GM12875 (cell line): ENCODE measurements around the gene NCBP3.

Experiments
- H3K4me3 ChIP-seq: one replicate; pipeline ENCODE4 v1.5.1; 2011; ENCODE audit warnings: low read depth, low read length, control low read depth
- CTCF ChIP-seq: IDR thresholded peaks from 2 replicates; pipeline ENCODE4 v1.5.1; 2011; ENCODE audit warnings: low read depth, mild to moderate bottlenecking, control low read depth, inconsistent platforms, low read length, moderate library complexity, borderline replicate concordance; ENCODE audit not compliant: insufficient read depth

The NCBP3 gene

GRCh38 chr17:3821101-3821500 lies 24.9 kb downstream of the NCBP3 start:
- no peak for TF ChIP-seq CTCF
- H3K4me3 ChIP-seq: no peak overlapping the region

DNA sequence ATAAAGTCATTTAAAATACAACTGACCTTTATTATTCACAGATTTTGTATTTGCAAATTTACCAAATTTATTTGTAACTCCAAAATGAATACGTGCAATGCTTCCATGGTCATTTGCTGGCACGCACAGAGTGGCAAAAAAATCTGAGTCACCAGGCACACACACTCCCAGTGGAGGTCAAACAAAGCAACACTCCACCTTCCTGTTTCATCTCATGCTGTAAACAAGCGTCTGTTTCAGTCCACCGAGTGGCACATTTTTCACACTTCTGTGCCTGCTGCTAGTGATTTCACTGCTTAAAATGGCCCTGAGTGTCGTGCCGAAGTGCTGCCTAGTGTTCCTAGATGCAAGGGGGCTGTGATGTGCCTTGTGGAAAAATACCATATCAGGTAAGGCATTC lies 27.3 kb downstream of the NCBP3 start:
- no peak overlapping the region for H3K4me3 ChIP-seq
- no peak for TF ChIP-seq CTCF

- TF ChIP-seq CTCF: no peak
These were observed 28.0 kb downstream of the NCBP3 start for GRCh38 chr17:3817851-3818605.

GRCh38 chr17:3815925-3816324 lies 30.1 kb downstream of the NCBP3 start:
- TF ChIP-seq CTCF: no peak
- no peak overlapping the region for H3K4me3 ChIP-seq

More at GRCh38 chr17:3817851-3818605, 28.0 kb downstream of the NCBP3 start:
- H3K4me3 ChIP-seq: no peak overlapping the region

DNA sequence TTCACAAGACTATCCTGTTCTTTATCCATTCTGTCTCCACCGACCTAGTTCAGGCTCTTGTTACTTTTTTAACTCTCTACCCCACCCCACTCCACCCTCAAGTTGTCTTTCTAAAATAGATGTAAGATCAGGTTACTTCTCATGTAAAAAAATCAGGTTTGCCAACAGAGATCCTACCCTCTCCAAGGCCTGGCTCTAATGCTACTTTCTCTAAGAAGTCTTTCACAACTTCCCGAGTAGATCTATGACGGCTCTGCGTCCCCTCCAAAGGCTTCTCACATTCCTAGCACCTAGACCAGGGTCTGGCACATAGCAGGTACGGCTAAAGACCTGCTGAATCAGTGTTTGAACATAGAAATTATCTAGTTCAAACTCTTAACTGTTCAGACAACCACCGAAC lies 30.9 kb downstream of the NCBP3 start:
- no peak for TF ChIP-seq CTCF

GRCh38 chr17:3814361-3814760 lies 31.7 kb downstream of the NCBP3 start:
- no peak overlapping the region for H3K4me3 ChIP-seq

More for the DNA sequence above, 30.9 kb downstream of the NCBP3 start:
- no peak overlapping the region for H3K4me3 ChIP-seq

More at GRCh38 chr17:3814361-3814760, 31.7 kb downstream of the NCBP3 start:
- TF ChIP-seq CTCF: no peak
